Fibroblast of lung (primary cell): ENCODE data around the gene SESN3.

ENCODE experiments used
- EZH2 ChIP-seq: IDR thresholded peaks from 2 replicates; pipeline ENCODE4 v1.5.1; 2012; ENCODE audit warnings: low read length, control low read depth, mild to moderate bottlenecking; ENCODE audit errors: missing control alignments
- TF ChIP-seq, protein P1 (sequence below), 2 donors: IDR thresholded peaks in 1 of 2; conservative IDR thresholded peaks in 1 of 2; 1 replicate in 1 of 2; 2 replicates in 1 of 2; pipeline ENCODE4 v1.5.1; 2011 to 2012; ENCODE audit warnings: low read length in 2 of 2, control low read depth in 1 of 2, inconsistent platforms in 1 of 2, low read depth in 1 of 2, mild to moderate bottlenecking in 1 of 2

DNA sequence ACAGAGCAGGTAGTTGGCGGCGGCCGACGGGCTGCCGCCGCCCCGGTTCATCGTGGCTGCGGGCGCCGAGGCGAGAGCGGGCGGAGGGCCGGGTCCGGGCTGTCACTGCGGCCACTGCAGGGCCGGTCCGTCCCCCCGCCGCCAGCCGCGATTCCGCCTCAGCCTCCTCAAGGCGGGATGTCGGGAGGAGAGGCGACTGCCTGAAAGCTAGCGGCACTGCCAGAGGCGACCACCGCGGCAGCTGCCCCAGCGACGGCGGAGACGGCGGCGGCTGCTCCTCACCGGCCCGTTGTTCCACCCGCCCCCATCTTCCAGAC, 234 bp downstream of the SESN3 start:
- TF ChIP-seq, protein P1, sequence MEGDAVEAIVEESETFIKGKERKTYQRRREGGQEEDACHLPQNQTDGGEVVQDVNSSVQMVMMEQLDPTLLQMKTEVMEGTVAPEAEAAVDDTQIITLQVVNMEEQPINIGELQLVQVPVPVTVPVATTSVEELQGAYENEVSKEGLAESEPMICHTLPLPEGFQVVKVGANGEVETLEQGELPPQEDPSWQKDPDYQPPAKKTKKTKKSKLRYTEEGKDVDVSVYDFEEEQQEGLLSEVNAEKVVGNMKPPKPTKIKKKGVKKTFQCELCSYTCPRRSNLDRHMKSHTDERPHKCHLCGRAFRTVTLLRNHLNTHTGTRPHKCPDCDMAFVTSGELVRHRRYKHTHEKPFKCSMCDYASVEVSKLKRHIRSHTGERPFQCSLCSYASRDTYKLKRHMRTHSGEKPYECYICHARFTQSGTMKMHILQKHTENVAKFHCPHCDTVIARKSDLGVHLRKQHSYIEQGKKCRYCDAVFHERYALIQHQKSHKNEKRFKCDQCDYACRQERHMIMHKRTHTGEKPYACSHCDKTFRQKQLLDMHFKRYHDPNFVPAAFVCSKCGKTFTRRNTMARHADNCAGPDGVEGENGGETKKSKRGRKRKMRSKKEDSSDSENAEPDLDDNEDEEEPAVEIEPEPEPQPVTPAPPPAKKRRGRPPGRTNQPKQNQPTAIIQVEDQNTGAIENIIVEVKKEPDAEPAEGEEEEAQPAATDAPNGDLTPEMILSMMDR (conservative IDR thresholded peaks at IDR 0.05 in 1 of 2, IDR thresholded peaks at IDR 0.05 in 1 of 2; ENCODE audit: low read depth in 1 of 2, low read length in 2 of 2): no peak
- TF ChIP-seq EZH2: no peak
